H1 (cell line): ENCODE measurements around the gene IL3. TPM values are rescaled to one million over a fixed set of nuclear protein-coding genes. Genes with fewer than 3 reads are reported as not detected.

ENCODE experiments used
- BRCA1 ChIP-seq: IDR thresholded peaks from 2 replicates; pipeline ENCODE4 v1.6.1; 2012; ENCODE audit warnings: low read depth, low read length, improper control_type of control experiment
- CBX8 ChIP-seq: fragments of 300-800, 300-1000 bp; sonication (generic); IDR thresholded peaks from 2 replicates; pipeline ENCODE4 v1.7.1; 2016; ENCODE audit warnings: low read depth, low read length, borderline replicate concordance
- CHD2 ChIP-seq: IDR thresholded peaks from 2 replicates; pipeline ENCODE4 v1.6.1; 2012; ENCODE audit warnings: low read length, improper control_type of control experiment
- EP300 ChIP-seq, 2 experiments: IDR thresholded peaks; 1 replicate in 1 of 2; 2 replicates in 1 of 2; pipeline ENCODE4 v1.6.1; 2011 to 2012; ENCODE audit warnings: low read depth in 2 of 2, low read length in 2 of 2, mild to moderate bottlenecking in 2 of 2, borderline replicate concordance in 1 of 2, inconsistent platforms in 1 of 2, moderate library complexity in 1 of 2
- GABPA ChIP-seq: IDR thresholded peaks from 2 replicates; pipeline ENCODE4 v1.6.1; 2011; ENCODE audit warnings: mild to moderate bottlenecking, low read length, moderate library complexity, borderline replicate concordance; ENCODE audit not compliant: insufficient read depth
- PHF8 ChIP-seq: fragments of 200-600 bp; sonication (generic); conservative IDR thresholded peaks from 2 replicates; pipeline ENCODE4 v1.7.1; 2012; ENCODE audit warnings: low read depth, mild to moderate bottlenecking, inconsistent platforms, low read length, moderate library complexity
- RAD21 ChIP-seq, 2 experiments: IDR thresholded peaks in 1 of 2; conservative IDR thresholded peaks in 1 of 2; 2 replicates each; pipeline ENCODE4 v1.6.1; 2011; ENCODE audit warnings: low read depth in 2 of 2, low read length in 2 of 2, improper control_type of control experiment in 1 of 2, inconsistent platforms in 1 of 2, mild to moderate bottlenecking in 1 of 2, moderate library complexity in 1 of 2
- SUZ12 ChIP-seq: fragments of 200-600 bp; sonication (generic); IDR thresholded peaks from 2 replicates; pipeline ENCODE4 v1.6.1; 2012; ENCODE audit warnings: mild to moderate bottlenecking, inconsistent platforms, low read length, moderate library complexity, mixed read lengths
- polyA plus RNA-seq, 7 experiments: library from polyadenylated mRNA; depleted of rRNA in 3 of 7; stranded (reverse) in 5 of 7; unstranded in 2 of 7; fragments of >200 nt in 5 of 7; fragments of 200-250 nt in 2 of 7; gene quantifications; 1 replicate in 5 of 7; 2 replicates in 1 of 7; 4 replicates in 1 of 7; pipeline versions ENCODE4 v1.2.1 to v1.2.3, GENCODE V29; 2011 to 2013; ENCODE audit warnings: missing spikeins in 2 of 7, mixed read lengths in 2 of 7
- total RNA-seq: library from RNA; stranded (reverse); fragmentation: NEBNext Ultra II Directional; extraction: Animal tissue kit (Norgen Biotek cat#: 25700); gene quantifications from 2 replicates; pipeline ENCODE4 v1.2.1, GENCODE V29; 2021

The IL3 gene
- total and polyA plus RNA-seq, 2 of the 8 experiments (the other 6 are each of a cell fraction or from before 2014, with no cell fraction given): not detected

DNA sequence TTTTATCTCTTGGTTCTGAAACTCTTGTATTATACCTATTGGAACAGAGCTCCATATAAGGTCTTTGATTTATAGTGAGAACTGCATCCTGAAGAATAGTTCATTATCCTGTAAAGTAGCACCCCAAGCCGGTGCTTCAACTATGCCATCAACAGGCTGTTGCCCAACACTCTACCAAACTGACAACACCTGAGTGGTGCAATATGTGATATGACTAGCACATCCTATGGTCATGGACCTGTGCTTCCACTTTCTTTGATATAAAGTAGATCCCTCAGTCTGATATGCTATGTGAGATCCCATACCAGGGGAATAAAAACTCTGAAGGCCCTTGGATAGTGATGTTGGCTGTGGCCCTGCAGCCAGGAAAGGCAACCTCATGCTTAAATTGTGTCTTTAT is 28.9 kb downstream of the IL3 start (continued):
- TF ChIP-seq EP300 (IDR thresholded peaks at IDR 0.05; ENCODE audit: borderline replicate concordance in 1 of 2, low read depth in 2 of 2, low read length in 2 of 2) (no peak), CHD2 (no peak), CBX8 (no peak), RAD21 (IDR thresholded peaks at IDR 0.05 in 1 of 2, conservative IDR thresholded peaks at IDR 0.05 in 1 of 2; ENCODE audit: low read depth in 2 of 2, low read length in 2 of 2) (no peak), BRCA1 (no peak), GABPA (no peak), SUZ12 (no peak), PHF8 (no peak)
